MM.1S (cell line): Measurements from ENCODE around the gene ISG15.

Experiments used
- DNase-seq: peaks from one replicate; pipeline ENCODE4 v3.0.0-alpha.2; 2015
- H2AFZ ChIP-seq: fragments of 300-600 bp; sonication (generic); 2 replicates; pipeline ENCODE4 v1.6.0; 2016; ENCODE audit warnings: antibody characterized with exemption, low read length
- H3F3A ChIP-seq: fragments of 300-600 bp; sonication (generic); 2 replicates; pipeline ENCODE4 v1.6.1; 2016; ENCODE audit warnings: mild to moderate bottlenecking, antibody characterized with exemption, low read length, moderate library complexity, mixed read lengths; ENCODE audit not compliant: insufficient read depth
- H3K27ac ChIP-seq: fragments of 300-600 bp; sonication (generic); 2 replicates; pipeline ENCODE4 v1.5.1; 2016; ENCODE audit warnings: mild to moderate bottlenecking, low read length
- H3K27me3 ChIP-seq: fragments of 300-600 bp; sonication (generic); replicated peaks from 2 replicates; pipeline ENCODE4 v1.6.0; 2016; ENCODE audit warnings: low read length; ENCODE audit not compliant: insufficient read depth
- H3K36me3 ChIP-seq: fragments of 300-600 bp; sonication (generic); replicated peaks from 2 replicates; pipeline ENCODE4 v1.6.1; 2016; ENCODE audit warnings: mild to moderate bottlenecking, low read length, mixed read lengths; ENCODE audit not compliant: insufficient read depth
- H3K4me1 ChIP-seq: fragments of 300-600 bp; sonication (generic); 2 replicates; pipeline ENCODE4 v1.6.1; 2016; ENCODE audit warnings: low read length, mixed read lengths
- H3K4me2 ChIP-seq: fragments of 300-600 bp; sonication (generic); 2 replicates; pipeline ENCODE4 v1.6.0; 2016; ENCODE audit warnings: low read depth, low read length
- H3K4me3 ChIP-seq: fragments of 300-600 bp; sonication (generic); 2 replicates; pipeline ENCODE4 v1.5.1; 2016; ENCODE audit warnings: low read length, mixed read lengths
- H3K79me2 ChIP-seq: fragments of 300-600 bp; sonication (generic); 2 replicates; pipeline ENCODE4 v1.6.1; 2016; ENCODE audit warnings: mixed run types, low read length, mixed read lengths
- H3K9ac ChIP-seq: fragments of 300-600 bp; sonication (generic); 2 replicates; pipeline ENCODE4 v1.6.1; 2016; ENCODE audit warnings: low read length, mixed read lengths
- H3K9me2 ChIP-seq: fragments of 300-600 bp; sonication (generic); replicated peaks from 2 replicates; pipeline ENCODE4 v1.6.1; 2016; ENCODE audit warnings: mild to moderate bottlenecking, low read length, mixed read lengths; ENCODE audit not compliant: insufficient read depth
- H3K9me3 ChIP-seq: fragments of 300-600 bp; sonication (generic); replicated peaks from 2 replicates; pipeline ENCODE4 v1.6.1; 2016; ENCODE audit warnings: mild to moderate bottlenecking, low read length, mixed read lengths; ENCODE audit not compliant: insufficient read depth
- H4K20me1 ChIP-seq: fragments of 300-600 bp; sonication (generic); 2 replicates; pipeline ENCODE4 v1.6.1; 2016; ENCODE audit warnings: mild to moderate bottlenecking, low read length, moderate library complexity, mixed read lengths; ENCODE audit not compliant: insufficient read depth
- EZH2 ChIP-seq: fragments of 300-600 bp; sonication (generic); optimal IDR thresholded peaks from 2 replicates; pipeline ENCODE3; 2017; ENCODE audit warnings: low read depth, mild to moderate bottlenecking, antibody characterized with exemption, low read length, mixed read lengths
- EZH2phosphoT487 ChIP-seq: fragments of 300-600 bp; sonication (generic); IDR thresholded peaks from 2 replicates; pipeline ENCODE4 v1.6.1; 2018; ENCODE audit warnings: antibody characterized with exemption, low read length
- TF ChIP-seq, protein P1 (sequence below): fragments of 300-600 bp; sonication (generic); IDR thresholded peaks from 2 replicates; pipeline ENCODE4 v1.5.1; 2016; ENCODE audit warnings: antibody characterized with exemption, low read length, mixed read lengths

Gene ISG15

DNA sequence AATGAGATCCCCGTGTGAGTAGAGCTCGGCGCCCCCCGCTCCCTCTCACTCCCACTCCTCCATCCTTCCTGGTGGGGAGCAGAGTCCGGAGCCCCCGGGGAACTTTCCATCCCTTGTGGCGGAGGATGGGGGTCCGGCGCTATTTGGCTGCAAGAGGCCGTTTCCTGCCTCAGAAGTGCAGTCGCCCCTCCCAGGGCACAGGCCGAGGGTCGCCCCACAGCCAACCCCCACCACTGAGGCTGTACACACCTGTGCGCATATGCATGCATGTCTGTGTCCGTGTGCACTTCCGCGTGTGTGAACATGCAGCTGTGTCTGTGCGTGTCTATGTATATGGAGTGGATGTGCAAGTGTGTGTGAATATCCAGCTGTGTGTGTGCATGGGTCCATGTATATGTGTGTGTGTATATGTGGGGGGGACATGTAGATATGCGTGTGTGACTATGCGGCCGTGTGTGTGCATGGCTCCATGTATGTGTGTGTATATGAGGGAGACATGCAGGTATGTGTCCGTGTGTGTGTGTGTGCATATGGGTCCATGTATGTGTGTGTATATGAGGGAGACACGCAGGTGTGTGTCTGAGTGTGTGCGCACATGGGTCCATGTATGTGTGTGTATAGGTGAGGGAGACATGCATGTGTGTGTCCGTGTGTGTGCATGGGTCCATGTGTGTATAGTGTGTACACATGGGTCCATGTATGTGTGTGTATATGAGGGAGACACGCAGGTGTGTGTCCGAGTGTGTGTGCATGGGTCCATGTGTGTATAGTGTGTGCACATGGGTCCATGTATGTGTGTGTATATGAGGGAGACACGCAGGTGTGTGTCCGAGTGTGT is 38.9 kb downstream of the ISG15 start:
- no peaks in the 10 kb centered on the region for H4K20me1 ChIP-seq
- H3K4me2 ChIP-seq = no peak overlapping the region
- H3K9ac ChIP-seq = no peak overlapping the region
- no peak overlapping the region for H3K4me3 ChIP-seq
- H3K4me1 ChIP-seq = no peaks in the 10 kb centered on the region
- H3K27ac ChIP-seq = no peak overlapping the region
- no peaks in the 10 kb centered on the region for H3K9me3 ChIP-seq
- H2AFZ ChIP-seq = no peak overlapping the region
- peaks cover 68% of the 10 kb centered on the region for H3K27me3 ChIP-seq
- TF ChIP-seq, protein P1, sequence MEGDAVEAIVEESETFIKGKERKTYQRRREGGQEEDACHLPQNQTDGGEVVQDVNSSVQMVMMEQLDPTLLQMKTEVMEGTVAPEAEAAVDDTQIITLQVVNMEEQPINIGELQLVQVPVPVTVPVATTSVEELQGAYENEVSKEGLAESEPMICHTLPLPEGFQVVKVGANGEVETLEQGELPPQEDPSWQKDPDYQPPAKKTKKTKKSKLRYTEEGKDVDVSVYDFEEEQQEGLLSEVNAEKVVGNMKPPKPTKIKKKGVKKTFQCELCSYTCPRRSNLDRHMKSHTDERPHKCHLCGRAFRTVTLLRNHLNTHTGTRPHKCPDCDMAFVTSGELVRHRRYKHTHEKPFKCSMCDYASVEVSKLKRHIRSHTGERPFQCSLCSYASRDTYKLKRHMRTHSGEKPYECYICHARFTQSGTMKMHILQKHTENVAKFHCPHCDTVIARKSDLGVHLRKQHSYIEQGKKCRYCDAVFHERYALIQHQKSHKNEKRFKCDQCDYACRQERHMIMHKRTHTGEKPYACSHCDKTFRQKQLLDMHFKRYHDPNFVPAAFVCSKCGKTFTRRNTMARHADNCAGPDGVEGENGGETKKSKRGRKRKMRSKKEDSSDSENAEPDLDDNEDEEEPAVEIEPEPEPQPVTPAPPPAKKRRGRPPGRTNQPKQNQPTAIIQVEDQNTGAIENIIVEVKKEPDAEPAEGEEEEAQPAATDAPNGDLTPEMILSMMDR = no peak
- TF ChIP-seq EZH2phosphoT487 = no peak
- TF ChIP-seq EZH2 = no peak
- H3F3A ChIP-seq = no peaks in the 10 kb centered on the region
- H3K79me2 ChIP-seq = no peaks in the 10 kb centered on the region
- no peaks in the 10 kb centered on the region for H3K9me2 ChIP-seq
- no peak for DNase-seq
- no peaks in the 10 kb centered on the region for H3K36me3 ChIP-seq

DNA sequence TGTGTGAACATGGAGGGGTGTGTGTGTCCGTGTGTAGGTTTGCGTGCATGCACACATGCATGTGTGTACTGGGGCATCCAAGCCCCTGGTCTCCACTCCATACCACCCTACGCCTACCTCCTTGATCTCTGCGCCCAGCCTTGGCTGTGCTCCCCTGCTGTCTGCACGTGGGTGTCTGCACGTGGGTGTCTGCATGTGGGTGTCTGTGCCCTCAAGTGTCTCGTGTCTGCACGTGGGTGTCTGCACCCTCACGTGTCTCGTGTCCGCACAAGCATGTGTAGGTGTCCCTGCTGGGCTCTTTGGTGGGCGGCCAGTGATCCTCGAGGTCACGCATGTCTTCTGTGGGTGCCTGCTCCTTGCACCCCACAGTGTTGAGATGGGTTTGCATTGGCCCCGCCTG is 39.7 kb downstream of the ISG15 start:
- peaks cover 70% of the 10 kb centered on the region for H3K27me3 ChIP-seq
- TF ChIP-seq EZH2 = no peak
- TF ChIP-seq EZH2phosphoT487 = no peak
- TF ChIP-seq, protein P1 = no peak

DNA sequence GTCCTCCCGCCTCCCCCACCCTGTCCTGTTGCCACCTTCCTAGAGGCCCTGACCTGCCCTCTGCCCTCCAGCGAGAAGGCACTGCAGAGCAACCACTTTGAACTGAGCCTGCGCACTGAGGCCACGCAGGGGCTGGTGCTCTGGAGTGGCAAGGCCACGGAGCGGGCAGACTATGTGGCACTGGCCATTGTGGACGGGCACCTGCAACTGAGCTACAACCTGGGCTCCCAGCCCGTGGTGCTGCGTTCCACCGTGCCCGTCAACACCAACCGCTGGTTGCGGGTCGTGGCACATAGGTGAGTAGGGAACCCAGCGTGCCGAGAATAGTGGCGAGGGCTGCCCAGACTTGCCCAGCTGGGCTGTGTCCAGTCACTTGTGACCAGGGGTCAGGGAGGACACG is 40.4 kb downstream of the ISG15 start:
- H3K79me2 ChIP-seq = no peaks in the 10 kb centered on the region
- no peak overlapping the region for H3K4me2 ChIP-seq
- no peaks in the 10 kb centered on the region for H3K9me2 ChIP-seq
- H3K9ac ChIP-seq = no peak overlapping the region
- peaks cover 76% of the 10 kb centered on the region for H3K27me3 ChIP-seq
- no peak for DNase-seq
- no peak overlapping the region for H3K27ac ChIP-seq
- no peaks in the 10 kb centered on the region for H3K9me3 ChIP-seq
- TF ChIP-seq EZH2phosphoT487 = no peak
- TF ChIP-seq, protein P1 = no peak
- no peaks in the 10 kb centered on the region for H3K4me1 ChIP-seq
- H3K4me3 ChIP-seq = no peak overlapping the region
- no peaks in the 10 kb centered on the region for H4K20me1 ChIP-seq
- H3F3A ChIP-seq = no peaks in the 10 kb centered on the region
- H3K36me3 ChIP-seq = no peaks in the 10 kb centered on the region
- H2AFZ ChIP-seq = no peak overlapping the region

More for the DNA sequence above, 39.7 kb downstream of the ISG15 start:
- H3F3A ChIP-seq = no peaks in the 10 kb centered on the region
- H3K9me2 ChIP-seq = no peaks in the 10 kb centered on the region
- H3K9me3 ChIP-seq = no peaks in the 10 kb centered on the region
- DNase-seq = no peak
- no peak overlapping the region for H3K4me3 ChIP-seq
- H3K79me2 ChIP-seq = no peaks in the 10 kb centered on the region
- no peaks in the 10 kb centered on the region for H4K20me1 ChIP-seq
- no peaks in the 10 kb centered on the region for H3K4me1 ChIP-seq
- H3K36me3 ChIP-seq = no peaks in the 10 kb centered on the region
- no peak overlapping the region for H3K4me2 ChIP-seq
- H3K9ac ChIP-seq = no peak overlapping the region
- H2AFZ ChIP-seq = no peak overlapping the region
- no peak overlapping the region for H3K27ac ChIP-seq
